Omental fat pad (tissue), 4 donors: ENCODE results near the gene CD81. TPM values are rescaled to one million over a fixed set of nuclear protein-coding genes. Genes with fewer than 3 reads are reported as not detected.

Experiments used
- ATAC-seq: fragments of 150-250 bp; one replicate; pipeline ENCODE4 v1.9.1; 2016; ENCODE audit warnings: mild to moderate bottlenecking, moderate library complexity; ENCODE audit not compliant: low FRiP score
- DNase-seq: peaks from one replicate; pipeline ENCODE4 v3.0.0-alpha.2; 2019; ENCODE audit warnings: low spot score
- total RNA-seq, 4 donors: library from RNA; depleted of rRNA; stranded (reverse); fragments of >200 nt; gene quantifications; one replicate each; pipeline ENCODE4 v1.1.0, GENCODE V29; 2016
- TF ChIP-seq, protein P1 (sequence below), 3 donors: fragments of 450-650 bp; IDR thresholded peaks; one replicate each; pipeline ENCODE4 v1.5.1; 2016 to 2017; ENCODE audit warnings: antibody characterized with exemption in 3 of 3, mild to moderate bottlenecking in 3 of 3, moderate library complexity in 2 of 3

CD81 gene
- total RNA-seq, 4 donors from 2014 or later, result 540 to 765 (median 577) TPM

GRCh38 chr11:2409611-2410468 is 32.7 kb downstream of the CD81 start:
- no peak for ATAC-seq
- no peak for DNase-seq
- TF ChIP-seq, protein P1, sequence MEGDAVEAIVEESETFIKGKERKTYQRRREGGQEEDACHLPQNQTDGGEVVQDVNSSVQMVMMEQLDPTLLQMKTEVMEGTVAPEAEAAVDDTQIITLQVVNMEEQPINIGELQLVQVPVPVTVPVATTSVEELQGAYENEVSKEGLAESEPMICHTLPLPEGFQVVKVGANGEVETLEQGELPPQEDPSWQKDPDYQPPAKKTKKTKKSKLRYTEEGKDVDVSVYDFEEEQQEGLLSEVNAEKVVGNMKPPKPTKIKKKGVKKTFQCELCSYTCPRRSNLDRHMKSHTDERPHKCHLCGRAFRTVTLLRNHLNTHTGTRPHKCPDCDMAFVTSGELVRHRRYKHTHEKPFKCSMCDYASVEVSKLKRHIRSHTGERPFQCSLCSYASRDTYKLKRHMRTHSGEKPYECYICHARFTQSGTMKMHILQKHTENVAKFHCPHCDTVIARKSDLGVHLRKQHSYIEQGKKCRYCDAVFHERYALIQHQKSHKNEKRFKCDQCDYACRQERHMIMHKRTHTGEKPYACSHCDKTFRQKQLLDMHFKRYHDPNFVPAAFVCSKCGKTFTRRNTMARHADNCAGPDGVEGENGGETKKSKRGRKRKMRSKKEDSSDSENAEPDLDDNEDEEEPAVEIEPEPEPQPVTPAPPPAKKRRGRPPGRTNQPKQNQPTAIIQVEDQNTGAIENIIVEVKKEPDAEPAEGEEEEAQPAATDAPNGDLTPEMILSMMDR (IDR thresholded peaks at IDR 0.05), result no peak

GRCh38 chr11:2410616-2411015 is 33.5 kb downstream of the CD81 start:
- DNase-seq (no peak), ATAC-seq (no peak)
- TF ChIP-seq, protein P1 (IDR thresholded peaks at IDR 0.05), result no peak

DNA sequence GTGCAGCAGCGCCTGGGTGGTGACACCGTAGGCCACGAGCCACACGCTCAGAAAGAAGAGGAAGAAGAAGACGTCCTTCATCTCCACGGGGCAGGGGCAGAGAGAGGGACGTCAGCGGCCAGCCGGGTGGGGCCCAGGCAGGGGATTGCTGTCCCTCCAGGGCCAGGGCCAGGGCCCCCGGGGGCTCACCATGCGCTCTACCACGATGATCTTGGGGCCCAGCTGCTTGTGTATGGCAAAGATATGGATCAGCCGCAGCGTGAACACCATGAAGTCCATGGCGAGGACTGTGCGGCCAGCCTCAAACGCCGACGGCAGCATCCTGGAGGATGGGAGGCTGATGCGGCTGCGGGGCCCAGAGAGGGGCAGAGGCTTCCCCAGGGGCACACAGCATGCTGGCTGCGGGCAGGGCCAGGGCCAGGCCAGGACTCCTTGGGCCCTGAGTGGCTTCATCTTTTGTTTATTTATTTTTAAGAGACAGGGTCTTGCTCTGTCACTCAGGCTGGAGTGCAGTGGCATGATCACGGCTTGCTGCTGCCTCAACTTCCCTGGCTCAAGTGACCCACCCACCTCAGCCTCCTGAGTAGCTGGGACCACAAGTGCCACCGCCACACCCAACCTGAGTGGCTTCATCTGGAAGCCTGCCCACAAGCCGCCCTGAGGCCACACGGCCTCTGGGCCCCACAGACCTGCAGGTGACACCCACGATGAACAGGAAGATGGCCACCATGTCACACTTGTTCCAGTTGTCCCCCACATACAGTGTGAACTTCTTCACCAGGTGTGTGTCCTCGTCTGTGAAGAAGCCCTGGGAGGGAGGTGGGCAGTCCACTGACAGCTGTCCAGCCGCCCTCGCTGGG is 34.6 kb downstream of the CD81 start:
- ATAC-seq, result no peak
- no peak for DNase-seq
- TF ChIP-seq, protein P1 (IDR thresholded peaks at IDR 0.05), result no peak

- DNase-seq (no peak), ATAC-seq (no peak)
- TF ChIP-seq, protein P1 (IDR thresholded peaks at IDR 0.05), result no peak
Measured at GRCh38 chr11:2412323-2412722, 35.2 kb downstream of the CD81 start.

- ATAC-seq, result no peak
Measured at GRCh38 chr11:2413742-2414579, 36.9 kb downstream of the CD81 start.

GRCh38 chr11:2414616-2415015 is 37.5 kb downstream of the CD81 start:
- DNase-seq (no peak), ATAC-seq (no peak)
- TF ChIP-seq, protein P1 (IDR thresholded peaks at IDR 0.05), result no peak

More at GRCh38 chr11:2413742-2414579, 36.9 kb downstream of the CD81 start:
- TF ChIP-seq, protein P1 (IDR thresholded peaks at IDR 0.05), result no peak
- DNase-seq, result no peak
